Right renal pelvis (tissue), 4 donors: ENCODE data around the gene ZNHIT2. TPM values are rescaled to one million over a fixed set of nuclear protein-coding genes. Genes with fewer than 3 reads are reported as not detected.
"Not testable (repeated sequence)": the region's sequence is repeated elsewhere in the genome, so short reads cannot be mapped to it uniquely, and the experiment has no call there.

Source experiments
- DNase-seq, 4 donors: peaks; one replicate each; pipeline ENCODE4 v3.0.0-alpha.2; 2013; ENCODE audit warnings: low read depth in 4 of 4, low spot score in 3 of 4, missing footprints in 1 of 4
- polyA plus RNA-seq, 4 donors: library from polyadenylated mRNA; unstranded; fragments of 120-200 nt; gene quantifications; one replicate each; pipeline ENCODE4 v1.2.1, GENCODE V29; 2013; ENCODE audit not compliant: insufficient read length in 4 of 4

Gene ZNHIT2
- polyA plus RNA-seq, 4 donors: 6.5 to 11.4 (median 6.9) TPM

DNA sequence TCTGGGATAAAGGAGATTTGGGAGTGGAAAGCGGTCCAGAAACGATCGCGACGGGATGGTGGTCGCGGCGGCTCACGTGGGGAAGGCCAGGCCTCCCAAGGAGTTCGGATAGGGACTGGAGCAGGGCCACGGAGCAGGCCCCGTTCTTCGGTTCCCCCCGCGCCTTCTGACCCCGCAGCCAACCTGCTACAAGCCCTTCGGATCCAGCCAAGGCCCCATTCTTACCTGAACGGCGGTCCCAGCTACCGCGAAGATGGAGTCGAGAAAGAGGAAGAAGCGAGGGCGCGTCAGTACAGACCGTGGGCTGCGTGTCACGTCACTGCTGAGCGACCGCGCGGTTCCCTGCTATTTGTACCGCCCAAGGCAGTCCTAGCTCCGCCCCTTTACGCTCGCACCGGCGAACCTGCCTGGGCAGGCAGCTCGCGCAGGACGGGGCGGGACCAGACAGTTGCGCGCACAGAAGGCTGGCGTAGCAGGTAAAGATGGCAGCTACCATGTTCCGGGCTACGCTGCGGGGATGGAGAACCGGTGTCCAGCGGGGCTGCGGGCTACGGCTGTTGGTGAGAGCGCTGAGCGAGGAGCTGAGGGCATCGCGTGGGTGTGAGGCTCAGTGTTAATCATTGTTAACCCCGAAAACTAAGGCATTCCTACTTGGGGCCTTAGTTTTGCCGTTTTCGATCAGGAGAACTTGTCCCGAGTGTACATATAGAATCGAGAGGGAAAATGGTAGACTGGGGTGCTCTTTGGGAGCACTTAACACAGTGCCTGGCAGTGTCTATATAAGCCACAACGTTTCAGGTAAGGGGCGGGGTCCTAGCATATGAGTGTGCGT is 4.6 kb upstream of the ZNHIT2 start, which contains the start of the genes FAU and MRPL49:
FAU (minus strand) TSS at position 270 of the 832 bp plus-strand sequence. CDS start 321 bp downstream, outside the sequence.
MRPL49 (plus strand) TSS at position 457 of the 832 bp plus-strand sequence; CDS start at position 483, 26 bp downstream.
- DNase-seq: peak; percentile 93 to 96 (median 96)

DNA sequence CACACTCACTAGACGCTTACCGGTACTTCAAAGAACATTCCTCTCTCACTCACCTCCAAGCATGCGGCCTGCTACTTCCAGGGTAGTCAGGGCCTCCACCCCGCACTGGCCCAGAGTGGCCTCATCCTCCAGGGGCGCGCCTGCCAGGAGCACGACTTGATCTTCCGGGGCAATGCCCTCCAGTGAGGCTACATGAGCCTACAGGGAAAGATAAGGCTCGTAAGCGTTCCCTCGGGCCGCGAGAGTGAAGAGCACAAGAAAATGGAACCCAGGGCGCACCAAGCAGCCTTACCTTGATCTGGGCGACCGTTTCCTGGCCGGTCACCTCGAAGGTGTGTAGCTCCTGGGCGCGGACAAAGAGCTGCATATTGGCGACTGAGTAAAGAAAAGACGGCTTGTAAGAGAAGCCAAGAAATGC is 4.0 kb upstream of the ZNHIT2 start:
- DNase-seq: no peak

DNA sequence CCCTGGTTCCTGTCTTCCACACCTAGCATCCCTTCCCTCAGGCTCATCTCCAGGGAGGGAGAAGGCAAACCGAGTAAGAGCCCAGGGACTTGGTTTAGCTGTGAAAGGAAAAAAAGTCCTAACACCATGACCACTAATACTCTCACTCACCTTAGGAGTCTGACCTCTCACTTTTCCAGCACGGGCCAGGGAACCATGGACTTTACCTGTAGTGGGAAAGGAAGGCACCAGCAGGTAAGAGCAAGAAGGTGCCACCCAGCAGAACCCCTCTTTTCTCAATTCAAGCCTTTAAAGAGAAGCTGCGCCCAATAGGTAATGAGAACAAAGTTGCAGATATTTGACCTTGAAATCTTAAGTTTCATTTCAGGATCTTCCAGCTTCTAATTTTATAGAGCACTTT is 3.3 kb upstream of the ZNHIT2 start:
- no peak for DNase-seq

DNA sequence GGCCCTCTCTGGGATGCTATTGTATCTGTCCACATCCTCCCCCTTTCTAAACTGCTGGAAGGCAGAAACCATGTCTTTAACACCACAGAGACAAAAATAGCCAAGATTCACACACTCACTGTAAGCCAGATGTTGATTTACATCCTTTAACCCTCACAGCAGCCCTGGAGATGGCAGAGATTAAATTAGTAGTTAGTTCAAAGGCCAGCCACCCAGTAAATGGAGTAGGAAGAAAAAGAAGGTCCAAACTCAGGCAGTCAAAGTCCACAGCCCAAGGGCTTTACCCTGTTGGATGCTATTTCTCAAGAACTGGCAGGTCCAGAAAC is 2.1 kb upstream of the ZNHIT2 start:
- no peak for DNase-seq

DNA sequence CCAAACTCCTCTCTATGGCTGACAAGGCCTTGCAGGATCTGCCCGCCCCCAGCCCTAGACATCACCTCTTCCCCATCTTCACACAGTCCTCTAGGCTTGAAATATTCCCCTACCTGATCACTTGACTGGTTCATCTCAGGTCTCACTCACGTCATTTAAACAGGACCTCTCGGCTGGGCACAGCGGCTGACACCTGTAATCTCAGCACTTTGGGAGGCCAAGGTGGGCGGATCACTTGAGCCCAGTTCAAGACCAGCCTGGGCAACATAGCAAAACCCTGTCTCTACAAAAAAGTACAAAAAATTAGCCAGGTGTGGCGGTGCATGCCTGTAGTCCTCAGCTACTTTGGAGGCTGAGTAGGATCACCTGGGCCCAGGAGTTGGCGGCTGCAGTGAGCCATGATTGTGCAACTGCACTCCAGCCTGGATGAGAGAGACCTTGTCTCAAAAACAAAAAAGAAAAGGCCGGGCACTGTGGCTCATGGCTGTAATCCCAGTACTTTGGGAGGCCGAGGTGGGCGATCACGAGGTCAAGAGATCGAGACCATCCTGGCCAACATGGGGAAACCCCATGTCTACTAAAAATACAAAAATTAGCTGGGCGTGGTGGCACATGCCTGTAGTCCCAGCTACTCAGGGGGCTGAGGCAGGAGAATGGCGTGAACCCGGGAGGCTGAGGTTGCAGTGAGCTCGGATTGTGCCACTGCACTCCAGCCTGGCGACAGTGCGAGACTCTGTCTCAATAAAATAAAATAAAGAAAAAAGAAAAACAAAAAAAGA is 1.6 kb upstream of the ZNHIT2 start:
- not testable (repeated sequence) for DNase-seq

DNA sequence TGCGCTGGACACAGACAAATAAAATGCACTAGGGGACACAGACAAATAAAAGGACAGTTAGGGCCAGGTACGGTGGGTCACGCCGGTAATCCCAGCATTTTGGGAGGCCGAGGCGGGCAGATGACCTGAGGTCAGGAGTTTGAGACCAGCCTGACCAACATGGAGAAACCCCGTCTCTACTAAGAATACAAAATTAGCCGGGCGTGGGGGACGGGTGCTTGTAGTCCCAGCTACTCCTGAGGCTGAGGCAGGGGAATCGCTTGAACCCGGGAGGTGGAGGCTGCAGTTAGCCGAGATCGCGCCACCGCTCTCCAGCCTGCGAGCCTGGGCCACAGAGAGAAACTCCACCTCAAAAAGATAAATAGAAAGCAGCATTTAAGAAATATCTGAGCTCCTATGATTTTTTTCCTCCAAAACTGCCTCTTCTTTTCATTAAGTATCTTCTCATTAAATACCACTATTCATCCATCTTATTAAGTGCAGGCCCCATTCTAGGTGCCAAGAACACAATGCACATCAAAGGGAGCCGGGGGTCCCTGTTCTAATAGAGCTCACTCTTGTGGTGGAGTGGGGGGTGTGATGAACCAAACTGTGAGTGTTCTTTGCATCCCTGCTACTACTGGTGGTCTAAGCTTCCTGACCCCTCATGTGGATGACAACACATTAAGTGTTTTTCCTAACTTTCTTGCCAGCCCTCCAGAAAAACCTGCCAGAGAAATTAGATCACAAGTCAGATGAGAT is 766 bp upstream of the ZNHIT2 start:
- no peak for DNase-seq

DNA sequence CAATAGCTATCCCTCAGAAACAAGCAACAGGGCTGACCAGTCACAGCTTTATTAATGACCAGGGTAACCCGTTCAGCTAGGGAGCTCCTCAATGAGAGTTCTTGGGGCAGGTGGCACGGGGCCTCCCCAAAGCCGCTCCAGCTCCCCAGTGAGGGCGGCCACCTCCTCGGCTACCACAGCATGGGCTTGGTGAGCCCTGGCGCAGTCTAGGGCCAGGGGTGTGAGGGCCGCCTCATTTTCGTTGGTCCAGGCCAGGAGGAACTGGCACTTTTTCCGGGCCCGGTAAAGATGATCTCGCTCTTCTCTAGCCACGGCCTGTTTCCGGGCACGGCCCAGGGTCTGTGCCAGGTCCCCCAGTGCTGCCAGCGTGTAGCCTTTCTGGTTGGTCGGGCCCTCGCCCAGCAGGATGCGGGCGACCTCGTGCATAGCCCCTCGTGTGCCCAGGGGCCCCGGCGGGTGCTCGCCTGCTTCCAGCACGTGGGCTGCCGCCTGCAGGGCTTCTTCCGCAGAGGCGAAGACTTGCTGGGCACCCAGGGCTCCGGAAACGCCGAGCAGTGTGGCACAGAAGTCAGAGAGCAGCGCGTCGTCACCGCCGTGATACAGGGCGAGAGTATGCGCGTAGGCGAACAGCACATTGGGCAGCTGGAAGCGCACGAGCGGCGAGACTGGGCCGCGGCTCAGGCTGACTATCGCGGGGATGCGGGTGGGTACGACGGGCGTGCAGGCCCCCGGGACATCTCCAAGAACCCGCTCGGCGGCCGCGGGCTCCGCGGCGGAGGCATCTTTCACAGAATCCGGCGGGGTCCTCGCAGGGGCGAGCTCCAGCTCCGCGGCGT is 913 bp downstream of the ZNHIT2 start:
- DNase-seq: no peak

DNA sequence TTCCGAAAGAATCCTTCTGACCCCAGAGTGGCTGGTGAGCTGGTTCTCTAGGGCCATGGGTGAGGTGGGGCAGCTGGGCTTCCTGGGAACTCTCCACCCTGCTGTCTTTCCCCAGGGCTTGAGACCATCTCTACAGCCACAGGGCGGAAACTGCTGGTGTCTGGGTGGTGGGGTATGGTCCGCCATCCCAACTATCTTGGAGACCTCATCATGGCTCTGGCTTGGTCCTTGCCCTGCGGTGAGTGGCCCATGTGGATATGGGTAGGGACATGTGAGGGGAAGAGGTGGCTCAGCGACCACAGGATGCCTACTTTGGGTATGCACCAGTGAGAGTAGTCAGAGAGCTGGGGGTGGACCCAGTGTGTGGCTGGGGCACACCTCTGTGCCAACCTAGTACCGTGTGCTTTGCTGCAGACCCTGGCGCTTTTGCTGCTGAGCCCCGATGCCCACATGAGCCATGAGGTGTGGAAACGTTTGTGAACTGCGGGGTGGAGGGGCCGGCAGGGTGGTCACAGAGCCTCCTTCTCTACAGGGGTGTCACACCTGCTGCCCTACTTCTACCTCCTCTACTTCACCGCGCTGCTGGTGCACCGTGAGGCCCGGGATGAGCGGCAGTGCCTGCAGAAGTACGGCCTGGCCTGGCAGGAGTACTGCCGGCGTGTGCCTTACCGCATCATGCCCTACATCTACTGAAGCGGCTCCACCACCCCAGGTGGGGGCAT is 2.0 kb downstream of the ZNHIT2 start:
- DNase-seq: no peak

DNA sequence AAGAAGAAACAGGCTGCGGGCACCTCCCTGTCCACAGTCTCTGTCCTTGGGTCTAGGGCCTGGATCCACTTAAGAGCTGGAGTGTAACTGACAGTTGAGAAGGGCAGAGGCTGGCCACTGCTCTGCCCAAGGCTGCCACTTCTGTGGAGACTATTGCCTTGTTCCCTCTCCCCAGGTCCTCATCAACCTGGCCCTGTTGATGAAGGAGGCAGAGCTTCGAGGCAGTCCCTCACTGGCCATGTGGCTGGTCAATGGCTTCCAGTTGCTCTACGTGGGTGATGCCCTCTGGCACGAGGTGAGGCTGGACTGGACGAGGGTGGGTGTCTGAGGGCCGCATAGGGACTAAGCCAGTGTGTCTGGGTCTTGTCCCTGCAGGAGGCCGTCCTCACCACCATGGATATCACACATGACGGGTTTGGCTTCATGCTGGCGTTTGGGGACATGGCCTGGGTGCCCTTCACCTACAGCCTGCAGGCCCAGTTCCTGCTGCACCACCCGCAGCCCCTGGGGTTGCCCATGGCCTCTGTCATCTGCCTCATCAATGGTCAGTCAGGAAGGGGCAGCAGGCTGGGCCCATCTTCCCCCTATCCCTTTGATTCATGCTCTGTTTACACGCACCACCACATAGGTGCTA is 2.8 kb downstream of the ZNHIT2 start:
- DNase-seq: no peak

DNA sequence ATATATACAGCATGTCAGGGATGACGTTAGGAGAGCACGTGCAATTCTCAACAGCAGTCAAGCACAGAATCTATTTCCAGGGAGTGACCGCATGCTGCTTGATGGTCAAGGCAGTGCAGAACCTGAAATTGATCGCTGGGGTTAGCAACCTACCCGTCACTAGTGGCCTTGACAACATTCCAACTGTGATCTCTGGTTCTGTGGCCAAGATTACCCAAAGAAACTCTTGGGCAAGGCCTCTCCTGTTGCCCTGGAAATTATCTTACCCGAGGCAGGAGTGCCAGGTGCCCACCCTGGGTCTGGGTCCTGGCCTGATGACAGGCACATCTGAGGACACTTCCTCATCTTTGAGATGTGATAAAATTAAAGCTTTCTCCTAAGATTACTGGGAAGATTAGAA is 3.7 kb downstream of the ZNHIT2 start:
- no peak for DNase-seq

DNA sequence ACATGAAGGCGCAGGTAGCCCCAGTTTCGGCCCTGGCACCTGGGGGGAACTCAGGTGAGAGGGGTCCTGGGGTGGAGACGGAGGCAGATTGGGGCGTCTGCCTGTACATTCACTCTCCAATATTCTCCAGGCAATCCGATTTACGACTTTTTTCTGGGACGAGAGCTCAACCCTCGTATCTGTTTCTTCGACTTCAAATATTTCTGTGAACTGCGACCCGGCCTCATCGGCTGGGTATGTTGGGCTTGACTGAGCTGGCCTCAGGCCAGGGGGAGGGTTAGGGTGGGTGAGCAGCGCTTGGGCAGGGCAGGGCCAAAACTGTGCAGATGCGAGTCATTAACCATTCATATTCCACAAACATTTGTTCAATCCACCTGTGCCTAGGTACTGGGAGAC is 4.1 kb downstream of the ZNHIT2 start:
- DNase-seq: no peak

DNA sequence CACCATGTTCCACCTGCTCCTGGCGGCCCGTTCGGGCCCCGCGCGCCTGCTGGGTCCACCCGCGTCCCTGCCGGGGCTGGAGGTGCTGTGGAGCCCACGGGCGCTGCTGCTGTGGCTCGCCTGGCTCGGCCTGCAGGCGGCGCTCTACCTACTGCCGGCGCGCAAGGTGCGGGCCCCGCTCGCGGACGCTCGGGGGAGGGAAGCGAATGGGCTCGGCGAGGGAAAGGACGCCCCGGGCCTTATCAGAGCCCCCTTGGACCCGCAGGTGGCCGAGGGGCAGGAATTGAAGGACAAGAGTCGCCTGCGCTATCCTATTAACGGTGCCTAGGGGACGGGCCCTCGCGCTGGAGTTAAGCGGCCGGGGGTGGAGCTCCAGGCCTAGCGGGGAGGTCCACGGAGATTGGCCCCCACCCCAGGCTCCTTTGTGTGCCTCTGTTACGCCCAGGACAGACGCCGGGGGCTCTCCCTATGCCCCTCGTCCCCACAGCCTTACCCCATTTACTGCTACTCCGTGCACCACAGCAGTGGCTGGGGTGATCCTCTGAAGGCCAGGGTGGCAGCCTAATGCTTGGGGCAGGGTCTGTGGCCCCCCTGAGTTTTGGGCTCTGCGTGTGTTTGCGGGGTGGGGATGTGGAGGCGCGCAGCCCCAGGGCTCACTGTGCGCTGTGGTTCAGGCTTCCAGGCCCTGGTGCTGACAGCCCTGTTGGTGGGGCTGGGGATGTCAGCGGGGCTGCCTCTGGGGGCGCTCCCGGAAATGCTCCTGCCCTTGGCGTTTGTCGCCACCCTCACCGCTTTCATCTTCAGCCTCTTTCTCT is 4.7 kb downstream of the ZNHIT2 start:
- DNase-seq: no peak

DNA sequence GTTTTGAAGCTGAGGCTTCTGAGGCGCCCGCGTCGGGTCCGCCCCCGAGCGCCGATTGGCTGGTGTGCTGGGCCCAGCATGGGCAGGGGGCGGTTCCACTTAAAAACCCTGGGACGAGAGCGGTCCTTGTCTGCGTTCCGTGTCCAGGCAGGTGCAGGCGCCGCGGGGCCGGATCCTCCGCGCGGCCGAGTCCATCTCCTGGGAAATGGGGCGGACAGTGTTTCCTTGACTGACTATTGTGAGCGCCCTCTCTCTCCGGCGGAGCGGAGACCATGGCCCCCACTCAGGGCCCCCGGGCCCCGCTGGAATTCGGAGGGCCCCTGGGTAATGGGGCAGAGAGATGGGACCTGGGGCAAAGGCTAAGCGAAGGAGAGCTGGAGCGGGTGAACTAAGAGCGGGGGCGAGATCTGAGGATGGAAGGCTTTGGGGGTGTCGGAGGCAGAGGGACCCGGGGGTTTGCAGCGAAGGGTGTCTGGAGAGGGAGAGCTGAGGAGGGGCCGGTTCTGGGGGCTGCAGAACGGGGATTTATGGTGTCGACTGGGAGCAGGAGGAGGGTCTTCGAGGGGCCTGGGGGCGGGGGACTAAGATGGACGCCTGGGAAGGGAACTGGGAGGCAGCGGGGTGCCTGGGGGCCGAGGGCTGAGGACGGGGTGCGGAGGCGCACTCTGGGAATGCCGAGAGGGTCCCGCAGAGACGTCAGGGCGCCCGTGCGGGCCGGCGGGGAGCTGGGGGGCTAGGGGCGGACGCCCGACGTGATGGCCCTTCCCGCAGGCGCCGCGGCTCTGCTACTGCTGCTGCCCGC is 5.6 kb downstream of the ZNHIT2 start, which contains the start of gene TM7SF2:
TM7SF2 (plus strand) TSS at position 129 of the 802 bp plus-strand sequence; CDS start at position 273, 144 bp downstream.
- peak in 3 of 4 donors; percentile 86 to 89 (median 88) for DNase-seq

DNA sequence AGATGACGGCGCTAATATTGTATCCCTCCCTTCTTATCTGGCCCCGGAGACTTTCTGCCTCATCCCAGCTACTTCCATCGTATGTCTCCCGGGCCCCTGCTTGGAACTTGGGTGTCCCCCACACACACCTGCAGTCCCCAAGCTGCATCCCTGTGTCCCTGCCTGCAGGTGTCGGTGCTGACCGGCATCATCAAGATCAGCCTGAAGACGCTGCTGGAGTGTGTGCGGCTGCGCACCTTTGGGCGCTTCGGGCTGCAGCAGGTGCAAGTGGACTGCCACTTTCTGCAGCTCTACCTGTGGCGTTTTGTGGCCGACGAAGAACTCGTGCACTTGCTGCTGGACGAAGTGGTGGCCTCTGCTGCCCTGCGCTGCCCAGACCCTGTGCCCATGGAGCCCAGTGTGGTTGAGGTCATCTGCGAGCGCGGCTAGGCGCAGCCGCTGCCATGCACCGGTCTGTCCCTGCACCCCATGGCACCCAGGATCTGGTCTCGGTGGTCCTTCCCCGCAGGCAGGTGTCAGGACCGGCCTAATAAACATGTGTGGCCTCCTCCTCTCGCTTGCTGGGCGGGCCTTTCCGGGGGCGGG is 6.2 kb downstream of the ZNHIT2 start:
- DNase-seq: no peak

DNA sequence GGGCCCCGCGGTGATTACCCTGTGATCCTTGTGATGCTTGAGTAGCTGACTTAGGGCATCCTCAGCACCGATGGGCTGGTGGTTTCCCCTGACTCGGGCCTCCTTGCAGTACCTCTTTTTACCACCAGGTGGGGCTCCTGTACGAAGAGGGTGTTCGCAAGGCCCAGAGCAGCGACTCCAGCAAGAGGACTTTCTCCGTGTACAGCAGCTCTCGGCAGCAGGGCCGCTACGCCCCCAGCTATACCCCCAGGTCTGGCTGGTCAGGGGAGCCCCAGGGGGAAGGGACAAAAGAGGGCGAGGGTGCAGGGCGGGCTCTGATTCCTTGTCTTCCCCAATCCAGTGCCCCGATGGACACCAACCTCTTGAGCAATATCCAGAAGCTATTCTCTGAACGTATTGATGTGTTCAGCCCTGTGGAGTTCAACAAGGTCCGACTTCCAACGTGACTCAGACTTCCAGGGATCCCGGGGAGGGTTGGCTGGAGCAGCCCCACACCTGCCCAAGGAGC is 7.1 kb downstream of the ZNHIT2 start:
- DNase-seq: peak in 2 of 4 donors; percentile 64 to 73
